Glomerular visceral epithelial cell (primary cell): Measurements from ENCODE around the gene CCL16.
A peak's percentile ranks its signal among the peaks of the same experiment; 100 is the strongest.

Experiments used
- DNase-seq: peaks from one replicate; pipeline ENCODE4 v3.0.0-alpha.2; 2016; ENCODE audit errors: extremely low spot score

Gene CCL16

DNA sequence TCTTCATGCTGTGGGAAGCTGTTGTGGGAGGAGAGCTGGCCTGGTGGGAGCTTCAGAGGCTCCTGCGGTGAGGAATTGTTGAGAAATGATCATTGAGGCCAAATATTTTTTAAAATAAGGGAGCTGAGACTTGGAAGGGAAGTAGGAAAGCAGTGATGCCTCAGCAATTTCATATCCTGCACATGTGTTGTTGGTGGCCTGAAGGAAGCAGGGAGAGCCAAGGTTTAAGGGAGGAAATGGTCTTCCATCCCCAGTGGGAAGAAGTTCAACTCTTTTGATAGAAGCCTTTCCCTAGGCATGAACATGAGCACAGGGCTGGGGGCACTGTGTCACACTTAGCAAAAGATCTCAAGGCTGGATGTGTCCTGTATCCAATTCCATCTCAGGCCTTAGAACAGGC lies 5.3 kb upstream of the CCL16 start, which contains the start of gene CCL14:
TSS of gene CCL14 (minus strand) at position 87 of the 400 bp plus-strand sequence. CDS start at position 7, 80 bp downstream.
- DNase-seq = no peak

DNA sequence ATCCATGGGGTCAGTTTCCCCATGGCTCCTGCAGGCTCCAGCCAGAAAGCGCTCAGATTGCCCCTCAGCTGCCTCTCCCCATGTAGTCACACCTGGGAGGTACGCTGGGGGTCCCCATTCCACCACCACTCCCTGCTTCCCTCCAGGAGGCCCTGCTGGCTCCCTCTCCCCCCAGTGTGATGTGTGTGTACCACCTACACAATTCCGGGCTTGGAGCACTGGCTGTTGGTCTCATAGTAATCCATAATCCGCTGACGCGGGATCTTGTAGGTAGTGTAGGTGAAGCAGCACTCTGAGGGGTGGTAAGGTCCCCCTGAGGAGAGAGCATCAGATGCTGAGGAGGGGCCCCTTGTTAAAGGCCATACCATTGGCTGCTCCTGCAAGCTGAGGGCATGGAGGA lies 2.8 kb upstream of the CCL16 start:
- DNase-seq = no peak

DNA sequence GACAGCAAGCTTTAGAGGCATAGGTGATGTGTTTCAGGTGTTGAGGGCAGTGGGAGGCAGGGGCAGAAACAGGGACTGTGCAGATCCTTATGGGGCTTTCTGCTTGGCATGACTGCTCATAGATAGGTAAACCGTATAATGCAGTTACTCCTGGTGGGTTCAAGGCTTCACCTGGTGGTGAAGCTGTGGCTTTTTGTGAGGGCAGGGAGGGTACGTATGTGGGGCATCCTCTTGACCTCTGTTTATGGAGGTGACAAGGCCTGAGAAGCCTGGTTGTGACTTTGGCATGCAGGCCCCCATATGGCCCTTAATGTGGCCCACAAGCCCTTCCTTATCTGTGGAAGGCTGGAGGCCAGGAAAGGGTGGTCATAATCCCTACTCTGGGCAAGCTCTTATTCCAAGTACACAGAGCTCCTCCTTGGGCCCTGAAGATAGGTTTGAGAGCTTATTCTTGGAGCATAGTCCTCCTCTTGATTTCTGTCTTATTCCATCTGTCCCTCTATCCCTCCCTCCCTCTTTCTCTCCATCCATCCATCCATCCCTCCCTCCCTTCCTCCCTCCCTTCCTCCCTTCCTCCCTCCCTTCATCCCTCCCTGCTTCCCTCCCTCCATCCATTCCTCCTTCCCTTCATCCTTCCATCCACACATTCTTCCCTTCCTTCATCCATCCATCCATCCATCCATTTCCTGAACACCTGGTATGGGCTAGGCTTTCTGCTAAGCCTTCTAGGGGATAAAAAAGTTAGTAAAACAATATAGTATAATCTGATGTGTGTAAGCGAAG lies 1.3 kb upstream of the CCL16 start:
- no peak for DNase-seq

DNA sequence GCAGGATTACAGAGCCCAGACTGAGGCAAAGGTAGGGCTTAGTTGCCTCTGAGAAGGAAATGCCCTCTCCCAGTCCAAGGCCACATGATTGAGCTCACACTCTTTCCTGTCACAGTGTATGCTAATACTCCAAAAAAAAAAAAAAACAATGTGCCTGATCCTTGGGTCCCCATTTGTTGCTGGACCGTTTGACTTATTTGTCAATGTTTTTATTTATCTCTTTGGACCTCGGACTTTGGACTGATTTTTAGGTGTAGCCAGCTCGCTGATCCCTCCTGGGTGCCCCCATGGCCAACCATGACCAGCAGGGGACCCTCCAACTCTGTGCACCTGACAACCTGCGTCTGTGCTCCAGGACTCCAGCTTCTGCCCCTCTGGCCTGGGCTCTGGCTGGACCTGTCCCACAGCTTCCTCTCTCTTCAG lies 622 bp upstream of the CCL16 start:
- DNase-seq = no peak

DNA sequence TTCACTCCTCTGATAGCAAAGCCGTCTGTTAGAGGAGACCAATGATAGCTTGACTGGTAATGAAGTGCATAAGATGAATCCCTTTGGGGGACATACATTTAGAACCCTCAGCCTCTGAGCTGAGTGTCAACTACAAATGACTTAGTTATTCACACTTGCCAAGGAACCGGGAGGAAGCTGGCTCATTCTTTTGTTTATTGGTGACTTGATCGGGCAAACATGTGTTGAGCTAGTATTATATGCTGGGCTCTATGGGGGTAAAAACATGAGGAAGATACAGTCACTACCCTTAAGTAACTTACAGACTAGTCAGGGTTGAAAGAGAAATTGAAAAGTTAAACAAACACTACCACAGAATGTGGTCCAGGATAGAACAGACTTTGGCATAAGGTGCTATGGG lies 3.0 kb downstream of the CCL16 start:
- DNase-seq = no peak

DNA sequence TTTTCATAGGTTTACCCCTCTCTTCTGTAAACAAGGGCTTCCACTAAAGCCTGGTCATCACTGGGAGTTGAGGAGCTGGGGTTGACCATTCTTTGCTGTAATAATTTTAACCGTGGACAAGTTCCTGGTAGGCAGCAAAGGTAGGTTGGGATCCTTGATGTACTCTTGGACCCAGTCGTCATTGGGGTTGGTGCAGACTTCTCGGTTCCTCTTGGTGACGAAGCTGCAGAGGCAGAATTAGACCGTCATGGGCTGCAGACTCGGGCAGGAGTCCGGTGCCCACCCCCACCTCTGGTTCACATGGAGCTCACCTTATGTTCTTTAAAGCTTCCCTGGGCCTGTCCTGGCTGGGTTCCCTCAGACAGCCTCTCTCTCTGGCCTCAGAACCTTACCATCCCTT lies 3.8 kb downstream of the CCL16 start:
- DNase-seq = no peak

DNA sequence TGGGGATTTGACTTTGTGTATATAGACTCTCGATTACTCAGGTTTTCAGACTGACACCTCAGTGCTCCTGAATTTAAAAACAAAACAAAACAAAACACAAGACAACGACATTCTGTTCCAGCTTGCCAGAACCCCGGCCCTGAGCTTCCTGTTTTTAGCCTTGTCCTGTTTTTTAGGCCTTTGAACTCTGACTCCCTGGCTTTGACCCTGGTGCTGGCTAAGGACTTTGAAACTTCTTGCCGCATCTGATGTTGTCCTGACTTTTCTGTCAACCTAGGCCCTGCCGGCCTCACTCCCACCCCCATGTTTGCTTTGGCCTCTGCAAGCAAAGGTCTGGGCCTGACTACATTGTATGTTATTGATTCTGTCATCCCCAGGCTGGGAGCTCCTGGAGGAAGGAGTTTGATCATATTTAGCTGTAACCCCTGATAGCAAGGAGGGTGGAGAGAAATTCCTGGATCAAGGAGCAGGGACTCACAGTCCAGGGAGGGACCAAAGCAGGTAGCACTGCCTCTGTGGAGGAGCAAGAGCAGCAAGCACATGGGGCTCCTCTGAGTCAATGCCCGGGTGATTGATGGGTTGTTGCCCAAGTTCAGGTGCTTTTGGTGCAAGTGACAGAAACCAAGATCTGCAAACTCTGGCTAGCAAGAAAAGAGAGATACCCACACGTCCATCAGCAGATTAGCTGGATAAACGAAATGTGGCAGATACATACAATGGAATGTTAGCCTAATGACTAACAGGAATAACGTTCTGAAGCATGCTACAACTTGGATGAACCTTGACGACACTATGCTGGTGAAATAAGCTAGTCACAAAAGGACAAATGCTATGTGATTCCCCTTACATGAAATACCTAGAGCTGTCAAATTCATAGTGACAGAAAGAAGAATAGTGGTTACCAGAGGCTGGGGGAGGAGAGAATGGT lies 7.7 kb downstream of the CCL16 start:
- no peak for DNase-seq

DNA sequence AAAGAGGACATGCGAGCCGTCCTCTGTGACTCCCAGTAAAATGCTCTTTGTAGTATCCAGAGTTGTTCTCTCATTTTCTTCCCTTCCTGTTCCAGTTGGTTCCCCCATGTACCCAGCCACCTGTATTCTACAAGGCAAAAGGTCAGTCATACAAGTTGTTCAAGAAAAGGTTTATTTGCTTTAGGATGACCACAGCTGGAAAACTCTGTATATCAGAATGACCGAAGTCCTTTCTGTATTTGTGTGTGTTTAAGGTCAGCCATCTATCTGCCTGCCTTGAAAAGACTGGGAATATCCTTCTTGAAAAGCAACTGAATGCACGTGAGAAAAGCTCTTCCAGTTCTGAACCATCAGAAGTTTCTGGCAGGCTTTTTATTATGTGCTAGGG lies 8.4 kb downstream of the CCL16 start:
- no peak for DNase-seq

DNA sequence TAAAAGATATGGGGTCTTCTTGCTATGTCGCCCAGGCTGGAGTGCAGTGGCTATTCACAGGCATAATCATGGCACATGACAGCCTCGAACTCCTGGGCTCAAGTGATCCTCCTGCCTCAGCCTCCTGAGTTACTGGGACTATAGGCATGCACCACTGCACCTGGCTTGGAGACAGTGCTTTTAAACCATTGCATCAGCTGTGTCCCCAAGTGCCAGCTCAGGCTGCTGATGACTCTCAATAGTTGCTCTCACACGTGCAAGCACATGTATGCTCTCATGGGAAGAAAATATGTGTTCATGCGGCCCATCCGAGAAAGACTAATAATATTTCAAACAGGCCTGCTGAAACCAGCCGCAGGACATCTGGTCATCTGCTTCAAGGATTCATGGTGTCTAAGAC lies 8.8 kb downstream of the CCL16 start:
- DNase-seq = no peak

DNA sequence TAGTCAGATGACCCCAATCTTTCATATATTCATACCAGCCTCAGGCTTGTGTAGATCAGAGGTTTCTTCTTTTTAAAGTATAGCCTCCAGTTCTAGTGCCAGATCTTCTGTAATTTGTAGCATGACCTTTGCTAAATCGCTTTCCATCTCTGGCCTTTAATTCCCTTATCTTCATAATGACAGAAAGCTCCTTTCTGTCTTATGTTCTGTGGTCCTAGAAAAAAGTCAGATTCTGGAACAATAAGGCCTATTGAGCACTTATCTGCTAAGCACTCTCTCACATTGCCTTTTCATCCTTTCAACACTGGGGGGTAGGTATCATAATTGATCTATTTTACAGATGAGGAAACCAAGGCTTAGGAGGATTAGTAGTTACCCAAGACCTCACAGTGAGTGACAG lies 9.2 kb downstream of the CCL16 start:
- no peak for DNase-seq

DNA sequence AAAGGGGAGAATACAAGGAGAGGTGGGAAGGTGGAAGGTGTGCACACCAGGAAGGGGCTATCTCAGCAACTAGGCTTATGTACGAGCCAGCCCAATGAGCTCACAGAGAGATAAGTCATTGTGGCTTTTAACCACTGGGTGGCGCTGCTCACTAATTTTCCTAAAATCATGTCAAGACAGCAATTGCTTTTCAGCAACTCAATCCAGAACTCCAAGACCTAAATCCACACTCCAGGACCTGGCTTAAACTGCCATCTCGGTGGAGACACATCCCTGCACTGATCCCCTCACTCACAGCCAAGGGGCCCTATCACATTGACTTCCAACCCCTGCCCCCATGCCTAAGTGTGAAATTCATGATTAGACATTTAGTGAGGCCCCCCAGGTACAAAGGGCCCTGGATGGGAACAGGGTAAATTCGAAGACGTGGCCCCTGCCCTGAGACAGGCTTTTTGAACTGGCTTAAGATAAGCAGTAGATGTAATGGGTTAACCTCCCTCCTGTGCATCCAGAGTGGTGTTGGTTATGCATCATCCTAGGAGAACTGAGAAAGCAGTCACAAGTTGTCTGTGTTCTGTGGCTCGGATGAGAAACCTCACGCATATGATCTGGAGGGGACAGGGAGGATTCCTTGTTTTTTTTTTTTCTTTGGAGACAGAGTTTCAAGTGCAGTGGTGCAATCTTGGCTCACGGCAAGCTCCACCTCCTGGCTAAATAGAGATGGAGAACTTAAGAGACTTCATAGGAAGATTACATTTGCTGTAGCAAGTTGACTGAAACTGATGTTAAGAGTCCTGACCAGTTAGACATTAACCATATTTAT lies 11.5 kb downstream of the CCL16 start:
- peak; percentile 80 for DNase-seq

DNA sequence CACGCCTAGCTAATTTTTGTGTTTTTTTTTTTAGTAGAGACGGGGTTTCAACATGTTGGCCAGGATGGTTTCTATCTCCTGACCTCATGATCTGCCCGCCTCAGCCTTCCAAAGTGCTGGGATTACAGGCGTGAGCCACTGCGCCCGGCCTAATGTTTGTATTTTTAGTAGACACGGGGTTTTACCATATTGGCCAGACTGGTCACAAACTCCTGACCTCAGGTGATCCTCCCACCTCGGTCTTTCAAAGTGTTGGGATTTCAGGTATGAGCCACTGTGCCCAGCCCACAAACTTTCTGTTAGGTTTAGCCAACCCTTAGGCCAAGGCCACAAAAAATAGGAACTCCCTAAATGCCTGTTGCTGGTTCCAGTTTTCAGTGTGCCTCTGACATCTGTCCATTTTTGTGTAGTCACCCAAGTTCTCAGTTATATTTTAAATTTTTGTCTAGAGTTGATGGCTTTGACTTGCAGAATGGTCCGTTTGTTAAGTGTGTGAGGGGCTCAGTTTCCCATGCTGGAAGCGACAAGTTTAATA lies 12.7 kb downstream of the CCL16 start:
- no peak for DNase-seq

DNA sequence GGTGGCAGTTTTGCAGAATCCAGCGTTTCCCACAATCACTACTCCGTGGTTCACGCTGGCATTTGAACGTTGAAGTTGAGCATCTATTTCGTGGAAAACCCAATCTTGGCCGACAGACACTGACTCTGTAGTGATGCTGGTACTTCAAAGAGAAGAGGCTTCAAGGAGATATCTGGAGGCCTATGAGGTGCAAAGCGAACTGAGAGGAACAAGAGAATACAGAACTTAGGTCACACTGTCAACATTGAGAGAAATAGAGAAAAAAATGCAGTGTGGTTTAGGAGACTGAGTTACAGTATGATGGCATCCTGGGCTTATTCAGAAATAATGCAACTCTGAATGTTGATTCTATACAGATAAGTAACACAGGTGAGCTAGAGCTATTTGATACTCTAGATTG lies 16.0 kb downstream of the CCL16 start:
- no peak for DNase-seq

DNA sequence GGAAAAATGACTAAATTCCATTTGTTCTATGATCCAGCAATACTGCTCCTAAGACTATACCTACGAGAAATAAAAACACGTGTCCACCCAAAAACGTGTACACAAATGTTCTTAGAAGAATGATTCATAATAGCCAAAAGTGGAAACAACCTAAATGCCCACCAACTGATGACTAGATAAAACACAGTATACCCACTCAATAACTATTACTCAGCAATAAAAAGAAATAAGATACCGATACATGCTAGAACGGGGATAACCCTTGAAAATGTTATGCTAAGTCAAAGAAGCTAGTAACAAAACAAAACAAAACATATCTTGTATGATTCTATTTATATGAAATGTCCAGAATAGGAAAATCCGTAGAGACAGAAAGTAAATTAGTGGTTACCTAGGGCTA lies 17.6 kb downstream of the CCL16 start:
- no peak for DNase-seq

DNA sequence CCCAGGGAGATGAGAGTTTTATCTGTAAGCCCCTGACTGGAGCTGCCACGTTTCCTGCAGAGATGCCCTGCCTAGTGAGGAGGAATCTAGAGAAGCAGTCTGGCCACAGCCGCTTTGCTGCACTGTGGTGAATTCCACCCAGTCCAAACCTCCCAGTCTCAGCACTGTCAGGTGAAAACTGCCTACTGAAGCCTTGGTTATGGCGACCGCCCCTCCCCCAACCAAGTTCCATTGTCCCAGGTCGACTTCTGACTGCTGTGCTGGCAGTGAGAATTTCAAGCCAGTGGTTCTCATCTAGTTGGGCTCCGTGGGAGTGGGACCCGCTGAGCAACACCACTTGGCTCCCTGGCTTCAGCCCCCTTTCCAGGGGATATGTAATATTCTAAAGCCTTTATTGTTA lies 27.6 kb downstream of the CCL16 start:
- DNase-seq = no peak

DNA sequence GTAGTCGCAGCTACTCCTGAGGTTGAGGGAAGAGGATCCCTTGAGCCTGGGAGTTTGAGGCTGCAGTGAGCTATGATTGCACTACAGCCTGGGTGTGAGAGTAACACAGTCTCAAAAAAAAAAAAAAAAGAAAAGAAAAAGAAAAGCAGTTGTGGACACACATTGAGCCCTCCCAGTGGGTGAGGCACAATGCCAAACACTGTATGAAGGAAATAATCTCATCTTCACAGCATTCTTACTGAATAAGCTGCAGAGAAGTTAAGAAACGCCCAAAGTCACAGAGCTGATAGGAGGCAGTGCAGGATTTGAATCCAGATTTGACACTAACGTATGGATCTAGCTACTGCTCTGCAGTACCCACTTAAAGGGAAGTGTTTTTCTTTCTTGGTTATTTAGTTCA lies 31.9 kb downstream of the CCL16 start:
- DNase-seq = no peak

DNA sequence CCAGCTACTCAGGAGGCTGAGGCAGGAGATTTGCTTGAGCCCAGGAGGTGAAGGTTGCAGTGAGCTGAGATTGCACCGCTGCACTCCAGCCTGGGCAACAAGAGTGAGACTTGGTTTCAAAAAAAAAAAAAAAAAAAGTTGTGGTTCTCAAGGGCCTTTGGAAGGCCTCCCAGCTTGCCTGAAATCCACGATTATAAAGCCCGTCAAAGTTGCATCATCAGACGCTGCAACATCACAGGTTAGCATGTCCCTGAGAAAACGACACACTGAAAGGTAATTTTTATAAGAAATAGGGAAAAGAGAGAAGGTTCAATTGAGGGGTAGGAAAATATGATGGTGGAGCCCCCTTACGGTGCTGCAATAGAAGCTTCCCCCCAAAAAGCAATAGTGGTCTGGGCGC lies 33.2 kb downstream of the CCL16 start:
- no peak for DNase-seq

DNA sequence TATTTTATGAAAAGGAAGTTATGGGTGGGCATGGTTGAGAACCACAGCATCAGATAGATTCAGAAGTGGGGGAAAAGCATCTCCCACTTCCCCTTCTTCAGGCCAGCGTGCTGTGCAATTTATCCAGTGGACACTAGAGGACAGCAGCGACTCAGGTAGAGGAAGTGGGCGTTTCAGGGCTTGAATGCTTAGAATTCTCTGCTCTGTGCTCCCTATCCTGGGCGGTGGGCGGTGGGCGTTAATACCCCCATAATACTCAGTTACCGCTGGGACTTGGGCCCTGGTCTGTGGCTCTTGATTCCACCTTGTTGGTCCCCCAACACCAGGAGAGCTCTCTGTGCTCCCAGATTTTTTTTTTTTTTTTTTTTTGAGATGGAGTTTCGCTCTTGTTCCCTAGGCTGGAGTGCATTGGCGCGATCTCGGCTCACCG lies 34.1 kb downstream of the CCL16 start:
- DNase-seq = peak; percentile 52

DNA sequence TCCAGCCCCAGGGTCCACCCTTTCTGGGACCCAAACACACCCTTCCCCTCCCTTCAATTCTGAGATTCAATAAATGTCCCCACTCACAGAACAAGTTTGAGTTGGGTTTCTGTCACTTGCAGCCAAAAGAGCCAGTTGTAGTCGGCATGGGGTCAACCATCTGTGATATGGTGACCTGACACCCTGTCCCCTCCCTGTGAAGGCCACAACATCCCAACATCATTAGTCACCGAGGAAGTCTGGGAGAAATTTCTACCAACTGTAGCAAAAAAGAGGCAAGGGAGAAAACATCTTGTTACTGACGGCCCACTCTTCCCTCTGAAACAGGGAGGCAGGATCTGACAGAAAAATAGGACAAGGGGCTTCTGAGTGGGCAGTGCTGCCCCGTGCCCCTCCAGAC lies 37.1 kb downstream of the CCL16 start:
- peak; percentile 5 for DNase-seq

DNA sequence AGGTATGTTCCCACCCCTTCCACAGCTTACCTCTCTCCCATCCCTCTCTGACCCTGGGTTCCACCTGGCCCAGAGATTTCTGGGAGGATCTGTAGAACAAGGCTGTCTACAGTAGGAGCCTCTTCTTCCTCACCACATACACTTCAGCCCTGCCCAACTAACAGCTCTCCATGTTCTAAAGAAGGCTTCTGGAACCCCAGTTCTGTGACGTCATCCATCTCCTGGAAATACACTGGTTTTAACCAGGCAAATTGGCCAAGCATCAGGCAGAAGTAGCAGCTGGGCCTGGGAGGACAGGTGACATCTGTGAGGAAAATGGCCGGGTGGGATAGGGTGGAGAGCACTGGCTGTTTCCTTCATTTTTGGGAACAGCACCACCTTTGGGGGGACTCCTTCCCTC lies 37.8 kb downstream of the CCL16 start, which contains the start of gene LYZL6:
TSS of gene LYZL6 (minus strand) at position 177 of the 400 bp plus-strand sequence. CDS start 4,357 bp downstream, outside the sequence.
- DNase-seq = no peak

DNA sequence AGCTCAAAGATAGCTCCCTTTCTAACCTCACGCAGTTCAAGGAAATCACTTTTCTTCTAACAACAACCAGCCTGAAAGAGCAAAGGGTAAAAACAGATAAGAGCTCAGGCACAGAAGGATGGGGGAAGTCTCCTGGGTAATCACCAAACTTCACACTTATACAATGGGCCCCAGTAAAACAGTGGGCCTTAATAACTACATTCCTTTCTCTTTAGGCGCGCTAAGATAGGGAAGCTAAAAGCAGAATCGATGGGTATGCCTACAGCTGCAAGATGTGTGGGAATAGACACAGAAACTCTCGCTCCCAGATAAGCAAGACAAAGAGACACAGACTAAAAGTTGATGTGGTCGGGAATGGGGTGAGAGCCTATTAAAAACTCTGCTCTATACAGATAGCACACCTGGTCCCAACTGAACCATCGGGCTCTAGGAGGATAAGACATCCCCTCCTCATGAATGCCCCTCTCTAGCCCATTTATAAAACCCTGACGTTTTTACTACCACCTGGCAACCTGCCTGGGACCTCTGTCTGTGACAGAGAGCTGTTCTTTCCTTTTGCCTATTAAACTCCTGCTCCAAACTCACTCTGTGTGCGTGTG lies 38.6 kb downstream of the CCL16 start:
- no peak for DNase-seq
